NCI-H345 treated with DMSO at 0.1 percent for 48 hours (cell line): ENCODE results near the gene NRIP3.
"Not testable (repeated sequence)": the region's sequence is repeated elsewhere in the genome, so short reads cannot be mapped to it uniquely, and the experiment has no call there.

ENCODE experiments used
- DNase-seq: peaks from one replicate; lab custom pipeline; 2025; ENCODE audit not compliant: unreplicated experiment; lab: John Stamatoyannopoulos, UW

Gene NRIP3

GRCh38 chr11:9016916-9017642 is 13.3 kb upstream of the NRIP3 start:
- DNase-seq, result no peak

GRCh38 chr11:9015677-9016076 is 11.9 kb upstream of the NRIP3 start:
- DNase-seq, result peak; percentile 35

- DNase-seq, result no peak
Measured at GRCh38 chr11:9014826-9015225, 11.0 kb upstream of the NRIP3 start.

- no peak for DNase-seq
Measured at GRCh38 chr11:9013373-9013772, 9.6 kb upstream of the NRIP3 start.

- DNase-seq, result not testable (repeated sequence)
Measured at GRCh38 chr11:9009538-9009937, 5.7 kb upstream of the NRIP3 start.

GRCh38 chr11:9008661-9009060 is 4.9 kb upstream of the NRIP3 start:
- DNase-seq, result no peak

- DNase-seq, result no peak
Measured at GRCh38 chr11:9008011-9008550, 4.3 kb upstream of the NRIP3 start.

GRCh38 chr11:9005087-9005486 is 1.3 kb upstream of the NRIP3 start:
- DNase-seq, result peak; percentile 32

GRCh38 chr11:9004183-9004926 is 554 bp upstream of the NRIP3 start:
- DNase-seq, result peak; percentile 38

- no peak for DNase-seq
Measured at GRCh38 chr11:9002920-9003572, 755 bp downstream of the NRIP3 start.

- no peak for DNase-seq
Measured at GRCh38 chr11:9001736-9002135, 2.1 kb downstream of the NRIP3 start.

GRCh38 chr11:8998017-8998416 is 5.8 kb downstream of the NRIP3 start:
- no peak for DNase-seq

- DNase-seq, result no peak
Measured at GRCh38 chr11:8997451-8997850, 6.3 kb downstream of the NRIP3 start.

GRCh38 chr11:8989453-8989852 is 14.3 kb downstream of the NRIP3 start:
- no peak for DNase-seq

GRCh38 chr11:8988329-8989234 is 15.2 kb downstream of the NRIP3 start:
- DNase-seq, result no peak

- DNase-seq, result no peak
Measured at GRCh38 chr11:8987446-8987845, 16.4 kb downstream of the NRIP3 start.

GRCh38 chr11:8986772-8987171 is 17.0 kb downstream of the NRIP3 start:
- DNase-seq, result not testable (repeated sequence)

GRCh38 chr11:8985462-8985861 is 18.3 kb downstream of the NRIP3 start:
- DNase-seq, result no peak

GRCh38 chr11:8983552-8983951 is 20.2 kb downstream of the NRIP3 start:
- DNase-seq, result no peak

GRCh38 chr11:8980485-8980884 is 23.3 kb downstream of the NRIP3 start:
- no peak for DNase-seq

- DNase-seq, result not testable (repeated sequence)
Measured at GRCh38 chr11:8979365-8979764, 24.4 kb downstream of the NRIP3 start.
